B cell (primary cell): ENCODE results near the gene RCAN1. TPM values are rescaled to one million over a fixed set of nuclear protein-coding genes. Genes with fewer than 3 reads are reported as not detected.
"Not testable (repeated sequence)": the region's sequence is repeated elsewhere in the genome, so short reads cannot be mapped to it uniquely, and the experiment has no call there.

Experiments
- ATAC-seq: fragments of 200-7000 bp; cut with Tn5 transposase; one replicate; pipeline ENCODE4 v1.10.0; 2021; ENCODE audit warnings: low read depth, mild to moderate bottlenecking, moderate number of reproducible peaks, moderate library complexity
- CTCF ChIA-PET: fragments of 350-600 bp; sonication (Branson Sonifier 250); formaldehyde crosslinking; loops from one replicate; lab custom pipeline; 2021; ENCODE audit warnings: antibody characterized with exemption, inconsistent platforms; lab: Charles Lee
- POLR2A ChIA-PET: fragments of 350-600 bp; sonication (Branson Sonifier 250); formaldehyde crosslinking; loops from one replicate; lab custom pipeline; 2021; ENCODE audit warnings: antibody characterized with exemption; lab: Charles Lee
- DNase-seq: peaks from one replicate; pipeline ENCODE4 v3.0.0; 2013
- H2AFZ ChIP-seq: 2 replicates; pipeline ENCODE4 v1.6.1; 2012; ENCODE audit warnings: mild to moderate bottlenecking, low read depth, low read length; ENCODE audit not compliant: insufficient read depth, poor library complexity, severe bottlenecking
- H3K27ac ChIP-seq, 2 donors: 1 replicate in 1 of 2; 2 replicates in 1 of 2; pipeline ENCODE4 v1.5.1; 2012 to 2013; ENCODE audit warnings: low read length in 2 of 2, mild to moderate bottlenecking in 2 of 2, moderate library complexity in 1 of 2
- H3K27me3 ChIP-seq, 4 experiments: fragments of 200-600 bp in 1 of 4; sonication (generic) in 1 of 4; replicated peaks in 1 of 4; 1 replicate in 2 of 4; 2 replicates in 2 of 4; pipeline versions ENCODE4 v1.6.1 to v1.7.0; 2013 to 2016; ENCODE audit warnings: low read length in 3 of 4, mild to moderate bottlenecking in 2 of 4, mixed read lengths in 1 of 4, moderate library complexity in 1 of 4; ENCODE audit not compliant: insufficient read depth in 4 of 4, control insufficient read depth in 3 of 4; ENCODE audit errors: control extremely low read depth in 1 of 4
- H3K36me3 ChIP-seq, 2 experiments: replicated peaks in 1 of 2; 1 replicate in 1 of 2; 2 replicates in 1 of 2; pipeline versions ENCODE4 v1.6.1 to v1.7.1; 2013; ENCODE audit warnings: low read length in 1 of 2; ENCODE audit not compliant: insufficient read depth in 2 of 2, control insufficient read depth in 1 of 2; ENCODE audit errors: control extremely low read depth in 1 of 2, extremely low read depth in 1 of 2
- H3K4me1 ChIP-seq, 2 donors: fragments of 200-600 bp in 1 of 2; sonication (generic) in 1 of 2; 1 replicate in 1 of 2; 2 replicates in 1 of 2; pipeline versions ENCODE4 v1.5.1 to v1.6.1; 2013 to 2017; ENCODE audit warnings: low read length in 2 of 2; ENCODE audit not compliant: control insufficient read depth in 2 of 2, insufficient read depth in 2 of 2
- H3K4me2 ChIP-seq: replicated peaks from 2 replicates; pipeline ENCODE3; 2012; ENCODE audit warnings: mild to moderate bottlenecking, low read depth, low read length; ENCODE audit not compliant: poor library complexity, severe bottlenecking
- H3K4me3 ChIP-seq, 5 experiments: fragments of 200-600 bp in 1 of 5; sonication (generic) in 1 of 5; 1 replicate in 3 of 5; 2 replicates in 2 of 5; pipeline versions ENCODE4 v1.5.1 to v1.7.0; 2011 to 2016; ENCODE audit warnings: low read length in 4 of 5, mild to moderate bottlenecking in 4 of 5, low read depth in 2 of 5, control low read depth in 1 of 5, moderate library complexity in 1 of 5; ENCODE audit not compliant: insufficient read depth in 1 of 5; ENCODE audit errors: control extremely low read depth in 1 of 5, extremely low read depth in 1 of 5
- H3K79me2 ChIP-seq: fragments of 200-600 bp; sonication (generic); one replicate; pipeline ENCODE4 v1.6.0; 2016; ENCODE audit warnings: low read length; ENCODE audit not compliant: control insufficient read depth, insufficient read depth
- H3K9ac ChIP-seq: fragments of 200-600 bp; sonication (generic); 2 replicates; pipeline ENCODE4 v1.6.1; 2017; ENCODE audit warnings: mild to moderate bottlenecking, low read length, moderate library complexity
- H3K9me3 ChIP-seq, 3 donors: one replicate each; pipeline versions ENCODE4 v1.6.1 to v1.7.1; 2013; ENCODE audit warnings: low read length in 2 of 3; ENCODE audit not compliant: control insufficient read depth in 2 of 3, insufficient read depth in 1 of 3; ENCODE audit errors: control extremely low read depth in 1 of 3
- H4K20me1 ChIP-seq: 2 replicates; pipeline ENCODE4 v1.6.0; 2012; ENCODE audit warnings: mild to moderate bottlenecking, low read length; ENCODE audit not compliant: insufficient read depth, control insufficient read depth, poor library complexity, severe bottlenecking
- H3K27ac Mint-ChIP-seq: one replicate; pipeline ENCODE4 v1.8.0; 2021; ENCODE audit warnings: mixed read lengths
- H3K27me3 Mint-ChIP-seq: one replicate; pipeline ENCODE4 v1.8.0; 2021; ENCODE audit warnings: mixed read lengths
- H3K4me1 Mint-ChIP-seq: one replicate; pipeline ENCODE4 v1.8.0; 2021; ENCODE audit warnings: mixed read lengths
- H3K4me3 Mint-ChIP-seq: one replicate; pipeline ENCODE4 v1.8.0; 2021; ENCODE audit warnings: mixed read lengths
- H3K9me3 Mint-ChIP-seq: one replicate; pipeline ENCODE4 v1.8.0; 2022; ENCODE audit warnings: mixed read lengths; ENCODE audit not compliant: insufficient read depth
- EZH2 ChIP-seq: IDR thresholded peaks from 2 replicates; pipeline ENCODE4 v1.6.1; 2012; ENCODE audit warnings: borderline replicate concordance, low read depth, mild to moderate bottlenecking, moderate library complexity, low read length; ENCODE audit not compliant: insufficient read depth, poor library complexity, severe bottlenecking
- WGBS: methylation state at CpG from one replicate; pipeline ENCODE4 v1.1.5; 2013; ENCODE audit warnings: missing lambda C conversion rate; ENCODE audit not compliant: insufficient coverage; 5-methylcytosine and 5-hydroxymethylcytosine counted together
- intact Hi-C: fragments of 100-400 bp; cut with micrococcal nuclease; formaldehyde crosslinking; loops from one replicate; pipeline ENCODE4 v1.10.0; 2022
- polyA plus RNA-seq: library from polyadenylated mRNA; depleted of rRNA; stranded (reverse); fragments of >200 nt; gene quantifications from 2 replicates; pipeline ENCODE4 v1.2.3, GENCODE V29; 2012
- total RNA-seq, 2 donors: library from RNA; stranded (reverse); fragments of 120-200 nt in 1 of 2; gene quantifications; 1 replicate in 1 of 2; 2 replicates in 1 of 2; pipeline versions ENCODE4 v1.2.3 to v1.2.4, GENCODE V29; 2013 to 2022
- TF ChIP-seq, protein P1 (sequence below): fragments of 200-600 bp; IDR thresholded peaks from one replicate; pipeline ENCODE4 v1.8.0; 2022; ENCODE audit warnings: antibody characterized with exemption, mild to moderate bottlenecking

The RCAN1 gene
- total and polyA plus RNA-seq, 2 donors (not counting 1 experiment from before 2014, with no cell fraction given), result 0.97 to 4.4 TPM

- Mint-ChIP-seq H3K27ac (no peak overlapping the region), H3K9me3 (peaks cover 4% of the 10 kb centered on the region), H3K4me1 (peaks cover 20% of the 10 kb centered on the region), H3K4me3 (no peak overlapping the region), H3K27me3 (peaks cover 3% of the 10 kb centered on the region)
- no peak for ATAC-seq
- Histone ChIP-seq H3K9me3 (peaks cover 0 to 24% (median 6%) of the 10 kb centered on the region in 3 donors), H3K27me3 (no peaks in the 10 kb centered on the region), H3K27ac (no peak overlapping the region), H3K36me3 (no peaks in the 10 kb centered on the region), H4K20me1 (no peaks in the 10 kb centered on the region), H2AFZ (no peak overlapping the region), H3K4me2 (no peak overlapping the region), H3K79me2 (no peaks in the 10 kb centered on the region), H3K4me1 (peaks cover 0 to 10% of the 10 kb centered on the region in 2 donors), H3K9ac (no peak overlapping the region), H3K4me3 (no peak overlapping the region)
- CTCF ChIA-PET, result interaction anchor here (0.9 kb wide), 1 partner anchor 35 kb away, joined by 4 read pairs; no protein-coding TSS in a partner anchor
- POLR2A ChIA-PET, result no interaction called here
- DNase-seq, result no peak
- intact Hi-C loops, result no loop called here
- 99% methylated on average over 9 of the region's 10 CpGs for WGBS
- TF ChIP-seq EZH2, result no peak
- TF ChIP-seq, protein P1, sequence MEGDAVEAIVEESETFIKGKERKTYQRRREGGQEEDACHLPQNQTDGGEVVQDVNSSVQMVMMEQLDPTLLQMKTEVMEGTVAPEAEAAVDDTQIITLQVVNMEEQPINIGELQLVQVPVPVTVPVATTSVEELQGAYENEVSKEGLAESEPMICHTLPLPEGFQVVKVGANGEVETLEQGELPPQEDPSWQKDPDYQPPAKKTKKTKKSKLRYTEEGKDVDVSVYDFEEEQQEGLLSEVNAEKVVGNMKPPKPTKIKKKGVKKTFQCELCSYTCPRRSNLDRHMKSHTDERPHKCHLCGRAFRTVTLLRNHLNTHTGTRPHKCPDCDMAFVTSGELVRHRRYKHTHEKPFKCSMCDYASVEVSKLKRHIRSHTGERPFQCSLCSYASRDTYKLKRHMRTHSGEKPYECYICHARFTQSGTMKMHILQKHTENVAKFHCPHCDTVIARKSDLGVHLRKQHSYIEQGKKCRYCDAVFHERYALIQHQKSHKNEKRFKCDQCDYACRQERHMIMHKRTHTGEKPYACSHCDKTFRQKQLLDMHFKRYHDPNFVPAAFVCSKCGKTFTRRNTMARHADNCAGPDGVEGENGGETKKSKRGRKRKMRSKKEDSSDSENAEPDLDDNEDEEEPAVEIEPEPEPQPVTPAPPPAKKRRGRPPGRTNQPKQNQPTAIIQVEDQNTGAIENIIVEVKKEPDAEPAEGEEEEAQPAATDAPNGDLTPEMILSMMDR, result no peak
Observed at GRCh38 chr21:34567604-34568155, 47.2 kb downstream of the RCAN1 start.

- H4K20me1 ChIP-seq, result no peaks in the 10 kb centered on the region
- H3K79me2 ChIP-seq, result no peaks in the 10 kb centered on the region
- peaks cover 20% of the 10 kb centered on the region for H3K4me1 Mint-ChIP-seq
- CTCF ChIA-PET, result no interaction called here
- POLR2A ChIA-PET, result no interaction called here
- H3K27me3 Mint-ChIP-seq, result peaks cover 4% of the 10 kb centered on the region
- H3K9me3 ChIP-seq, result peaks cover 0 to 16% (median 3%) of the 10 kb centered on the region in 3 donors
- no peaks in the 10 kb centered on the region for H3K36me3 ChIP-seq
- H3K4me1 ChIP-seq, result peaks cover 0 to 10% of the 10 kb centered on the region in 2 donors
- intact Hi-C loops, result no loop called here
- no peak overlapping the region for H3K27ac Mint-ChIP-seq
- DNase-seq, result no peak
- H3K4me3 ChIP-seq, result no peak overlapping the region
- no peaks in the 10 kb centered on the region for H3K27me3 ChIP-seq
- no peak overlapping the region for H3K9ac ChIP-seq
- TF ChIP-seq, protein P1, result no peak
- TF ChIP-seq EZH2, result no peak
- ATAC-seq, result no peak
- H3K4me3 Mint-ChIP-seq, result no peak overlapping the region
- H3K4me2 ChIP-seq, result no peak overlapping the region
- no peak overlapping the region for H2AFZ ChIP-seq
- 75% methylated on average over 1 of the region's 4 CpGs for whole genome bisulfite sequencing
- H3K9me3 Mint-ChIP-seq, result peaks cover 2% of the 10 kb centered on the region
- H3K27ac ChIP-seq, result no peak overlapping the region
Observed at GRCh38 chr21:34565238-34565637, 49.7 kb downstream of the RCAN1 start.

- ATAC-seq, H3K27ac Mint-ChIP-seq: not testable (repeated sequence)
- WGBS, result 89% methylated on average over 1 of the region's 2 CpGs
Observed at GRCh38 chr21:34563370-34563769, 51.5 kb downstream of the RCAN1 start.

More at GRCh38 chr21:34563370-34563769, 51.5 kb downstream of the RCAN1 start:
- intact Hi-C loops, H4K20me1 ChIP-seq, H3K4me3 ChIP-seq, H3K4me3 Mint-ChIP-seq, H3K9me3 ChIP-seq, H3K36me3 ChIP-seq, H3K9me3 Mint-ChIP-seq, H3K27ac ChIP-seq, DNase-seq, H3K27me3 ChIP-seq, H3K27me3 Mint-ChIP-seq, POLR2A ChIA-PET, H3K79me2 ChIP-seq, H3K4me1 ChIP-seq, H2AFZ ChIP-seq, H3K4me2 ChIP-seq, CTCF ChIA-PET, H3K9ac ChIP-seq: not testable (repeated sequence)
- H3K4me1 Mint-ChIP-seq, result peaks cover 17% of the 10 kb centered on the region
